GM19468 (cell line): ENCODE results near the gene DARS1.

Experiments
- ATAC-seq: cut with Tn5 transposase; IDR thresholded peaks from one replicate; pipeline ENCODE4 v1.9.1; 2021; ENCODE audit warnings: mild to moderate bottlenecking, moderate library complexity, moderate number of reproducible peaks; ENCODE audit not compliant: unreplicated experiment; ENCODE audit errors: extremely low read depth

The DARS1 gene

GRCh38 chr2:136016836-136017235 is 31.4 kb upstream of the DARS1 start:
- no peak for ATAC-seq

- no peak for ATAC-seq
These were observed 31.0 kb upstream of the DARS1 start for GRCh38 chr2:136016427-136016826.

GRCh38 chr2:136015699-136016098 is 30.3 kb upstream of the DARS1 start:
- no peak for ATAC-seq

- ATAC-seq: no peak
These were observed 29.0 kb upstream of the DARS1 start for GRCh38 chr2:136014411-136014810.

GRCh38 chr2:136013955-136014354 is 28.5 kb upstream of the DARS1 start:
- no peak for ATAC-seq

GRCh38 chr2:136013136-136013685 is 27.8 kb upstream of the DARS1 start:
- no peak for ATAC-seq

GRCh38 chr2:136012315-136012714 is 26.9 kb upstream of the DARS1 start:
- no peak for ATAC-seq

- ATAC-seq: no peak
These were observed 24.7 kb upstream of the DARS1 start for GRCh38 chr2:136010126-136010525.

- no peak for ATAC-seq
These were observed 22.9 kb upstream of the DARS1 start for GRCh38 chr2:136008205-136008865.

GRCh38 chr2:136006658-136007057 is 21.2 kb upstream of the DARS1 start:
- no peak for ATAC-seq

GRCh38 chr2:136005462-136006196 is 20.2 kb upstream of the DARS1 start:
- no peak for ATAC-seq

GRCh38 chr2:136004965-136005364 is 19.5 kb upstream of the DARS1 start:
- ATAC-seq: no peak

GRCh38 chr2:136001131-136001530 is 15.7 kb upstream of the DARS1 start:
- no peak for ATAC-seq

GRCh38 chr2:136000502-136000901 is 15.1 kb upstream of the DARS1 start:
- no peak for ATAC-seq

- no peak for ATAC-seq
These were observed 14.5 kb upstream of the DARS1 start for GRCh38 chr2:135999899-136000298.

- no peak for ATAC-seq
These were observed 13.5 kb upstream of the DARS1 start for GRCh38 chr2:135998879-135999278.

- ATAC-seq: no peak
These were observed 12.0 kb upstream of the DARS1 start for GRCh38 chr2:135997380-135997779.

- no peak for ATAC-seq
These were observed 10.9 kb upstream of the DARS1 start for GRCh38 chr2:135996304-135996703.

GRCh38 chr2:135994281-135994680 is 8.9 kb upstream of the DARS1 start:
- ATAC-seq: no peak

- ATAC-seq: no peak
These were observed 8.0 kb upstream of the DARS1 start for GRCh38 chr2:135993421-135993820.

- ATAC-seq: no peak
These were observed 6.4 kb upstream of the DARS1 start for GRCh38 chr2:135991861-135992260.

- no peak for ATAC-seq
These were observed 2.0 kb upstream of the DARS1 start for GRCh38 chr2:135987441-135987840.
